ENCODE results near the gene ANKS1B.

DNA sequence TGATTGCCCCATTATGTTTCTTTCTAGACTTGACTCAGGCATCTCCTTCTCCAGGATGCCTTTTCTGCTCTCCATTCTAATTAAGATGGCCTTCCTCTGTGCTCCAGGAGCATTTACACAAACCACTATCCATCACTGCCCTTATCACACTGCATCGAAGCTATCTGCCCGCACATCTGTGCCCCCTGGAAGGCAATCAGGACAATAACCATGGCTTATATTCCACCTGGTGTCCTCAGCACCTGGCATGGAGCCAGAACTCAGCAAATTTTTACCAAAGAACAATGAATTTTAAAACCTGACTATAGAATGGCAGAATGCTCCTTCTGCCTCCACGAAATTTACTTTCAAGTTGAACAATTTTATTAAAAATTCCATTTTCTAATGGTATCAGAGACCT, 873.9 kb downstream of the ANKS1B start:
- TF ChIP-seq, protein P1, sequence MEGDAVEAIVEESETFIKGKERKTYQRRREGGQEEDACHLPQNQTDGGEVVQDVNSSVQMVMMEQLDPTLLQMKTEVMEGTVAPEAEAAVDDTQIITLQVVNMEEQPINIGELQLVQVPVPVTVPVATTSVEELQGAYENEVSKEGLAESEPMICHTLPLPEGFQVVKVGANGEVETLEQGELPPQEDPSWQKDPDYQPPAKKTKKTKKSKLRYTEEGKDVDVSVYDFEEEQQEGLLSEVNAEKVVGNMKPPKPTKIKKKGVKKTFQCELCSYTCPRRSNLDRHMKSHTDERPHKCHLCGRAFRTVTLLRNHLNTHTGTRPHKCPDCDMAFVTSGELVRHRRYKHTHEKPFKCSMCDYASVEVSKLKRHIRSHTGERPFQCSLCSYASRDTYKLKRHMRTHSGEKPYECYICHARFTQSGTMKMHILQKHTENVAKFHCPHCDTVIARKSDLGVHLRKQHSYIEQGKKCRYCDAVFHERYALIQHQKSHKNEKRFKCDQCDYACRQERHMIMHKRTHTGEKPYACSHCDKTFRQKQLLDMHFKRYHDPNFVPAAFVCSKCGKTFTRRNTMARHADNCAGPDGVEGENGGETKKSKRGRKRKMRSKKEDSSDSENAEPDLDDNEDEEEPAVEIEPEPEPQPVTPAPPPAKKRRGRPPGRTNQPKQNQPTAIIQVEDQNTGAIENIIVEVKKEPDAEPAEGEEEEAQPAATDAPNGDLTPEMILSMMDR (IDR thresholded peaks at IDR 0.05), result no peak
- no peak for TF ChIP-seq POLR2AphosphoS5 (IDR thresholded peaks at IDR 0.05; ENCODE audit: low read depth, low read length)
- TF ChIP-seq, protein P2, sequence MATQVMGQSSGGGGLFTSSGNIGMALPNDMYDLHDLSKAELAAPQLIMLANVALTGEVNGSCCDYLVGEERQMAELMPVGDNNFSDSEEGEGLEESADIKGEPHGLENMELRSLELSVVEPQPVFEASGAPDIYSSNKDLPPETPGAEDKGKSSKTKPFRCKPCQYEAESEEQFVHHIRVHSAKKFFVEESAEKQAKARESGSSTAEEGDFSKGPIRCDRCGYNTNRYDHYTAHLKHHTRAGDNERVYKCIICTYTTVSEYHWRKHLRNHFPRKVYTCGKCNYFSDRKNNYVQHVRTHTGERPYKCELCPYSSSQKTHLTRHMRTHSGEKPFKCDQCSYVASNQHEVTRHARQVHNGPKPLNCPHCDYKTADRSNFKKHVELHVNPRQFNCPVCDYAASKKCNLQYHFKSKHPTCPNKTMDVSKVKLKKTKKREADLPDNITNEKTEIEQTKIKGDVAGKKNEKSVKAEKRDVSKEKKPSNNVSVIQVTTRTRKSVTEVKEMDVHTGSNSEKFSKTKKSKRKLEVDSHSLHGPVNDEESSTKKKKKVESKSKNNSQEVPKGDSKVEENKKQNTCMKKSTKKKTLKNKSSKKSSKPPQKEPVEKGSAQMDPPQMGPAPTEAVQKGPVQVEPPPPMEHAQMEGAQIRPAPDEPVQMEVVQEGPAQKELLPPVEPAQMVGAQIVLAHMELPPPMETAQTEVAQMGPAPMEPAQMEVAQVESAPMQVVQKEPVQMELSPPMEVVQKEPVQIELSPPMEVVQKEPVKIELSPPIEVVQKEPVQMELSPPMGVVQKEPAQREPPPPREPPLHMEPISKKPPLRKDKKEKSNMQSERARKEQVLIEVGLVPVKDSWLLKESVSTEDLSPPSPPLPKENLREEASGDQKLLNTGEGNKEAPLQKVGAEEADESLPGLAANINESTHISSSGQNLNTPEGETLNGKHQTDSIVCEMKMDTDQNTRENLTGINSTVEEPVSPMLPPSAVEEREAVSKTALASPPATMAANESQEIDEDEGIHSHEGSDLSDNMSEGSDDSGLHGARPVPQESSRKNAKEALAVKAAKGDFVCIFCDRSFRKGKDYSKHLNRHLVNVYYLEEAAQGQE (IDR thresholded peaks at IDR 0.05; ENCODE audit: insufficient read depth in 1 of 2, low read depth in 2 of 2, low read length in 1 of 2), result no peak
- no peak for TF ChIP-seq TCF7L2 (IDR thresholded peaks at IDR 0.05; ENCODE audit: low read depth, low read length)
